Mucosa of rectum (tissue), 2 donors: ENCODE data around the gene SKAP2.

Source experiments
- H3K27ac ChIP-seq, 2 donors: one replicate each; pipeline ENCODE4 v1.7.0; 2013; ENCODE audit warnings: inconsistent platforms in 2 of 2, low read depth in 2 of 2, low read length in 2 of 2
- H3K27me3 ChIP-seq, 2 donors: one replicate each; pipeline ENCODE4 v1.7.0; 2013; ENCODE audit warnings: low read length in 2 of 2; ENCODE audit not compliant: control insufficient read depth in 2 of 2, insufficient read depth in 2 of 2
- H3K36me3 ChIP-seq, 2 donors: one replicate each; pipeline ENCODE4 v1.7.0; 2013; ENCODE audit warnings: low read length in 2 of 2; ENCODE audit not compliant: control insufficient read depth in 2 of 2, insufficient read depth in 2 of 2
- H3K4me1 ChIP-seq, 2 donors: one replicate each; pipeline ENCODE4 v1.7.0; 2013; ENCODE audit warnings: low read length in 2 of 2, mild to moderate bottlenecking in 1 of 2; ENCODE audit not compliant: control insufficient read depth in 2 of 2, insufficient read depth in 2 of 2
- H3K4me3 ChIP-seq, 2 donors: one replicate each; pipeline ENCODE4 v1.7.0; 2013; ENCODE audit warnings: low read length in 2 of 2
- H3K9ac ChIP-seq, 2 donors: one replicate each; pipeline ENCODE4 v1.7.0; 2013; ENCODE audit warnings: low read length in 2 of 2, low read depth in 1 of 2, mild to moderate bottlenecking in 1 of 2
- H3K9me3 ChIP-seq, 2 donors: one replicate each; pipeline ENCODE4 v1.7.0; 2013; ENCODE audit warnings: low read length in 2 of 2; ENCODE audit not compliant: control insufficient read depth in 2 of 2
- donor health status: healthy.
- donor health status: Normal muscosa, but diverticular disease.

SKAP2 gene

GRCh38 chr7:26880852-26881251, 16.5 kb upstream of the SKAP2 start:
- Histone ChIP-seq H3K27me3 (no peaks in the 10 kb centered on the region), H3K36me3 (no peaks in the 10 kb centered on the region), H3K4me1 (no peaks in the 10 kb centered on the region), H3K27ac (no peak overlapping the region), H3K4me3 (no peak overlapping the region), H3K9ac (no peak overlapping the region), H3K9me3 (peaks cover 0 to 2% of the 10 kb centered on the region in 2 donors)

DNA sequence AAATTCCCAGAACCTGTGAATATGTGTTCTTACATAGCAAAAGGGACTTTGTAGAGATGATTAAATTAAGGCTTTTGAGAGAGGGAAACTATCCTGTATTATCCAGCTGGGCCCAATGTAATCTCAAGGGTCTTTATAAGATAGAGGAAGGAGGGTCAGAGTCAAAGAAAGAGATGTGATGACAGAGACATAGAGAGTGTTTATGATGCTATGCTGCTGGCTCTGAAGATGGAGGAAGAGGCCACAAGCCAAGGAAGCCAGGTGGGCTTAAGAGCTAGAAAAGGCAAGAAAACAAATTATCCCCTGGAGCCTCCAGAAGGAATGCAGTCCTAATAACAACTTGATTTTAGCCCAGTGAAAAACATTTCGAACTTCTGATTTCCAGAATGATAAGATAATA, 15.3 kb upstream of the SKAP2 start:
- Histone ChIP-seq H3K4me1 (no peaks in the 10 kb centered on the region), H3K9me3 (peaks cover 0 to 2% of the 10 kb centered on the region in 2 donors), H3K27me3 (no peaks in the 10 kb centered on the region), H3K36me3 (no peaks in the 10 kb centered on the region), H3K27ac (no peak overlapping the region), H3K9ac (no peak overlapping the region), H3K4me3 (no peak overlapping the region)

DNA sequence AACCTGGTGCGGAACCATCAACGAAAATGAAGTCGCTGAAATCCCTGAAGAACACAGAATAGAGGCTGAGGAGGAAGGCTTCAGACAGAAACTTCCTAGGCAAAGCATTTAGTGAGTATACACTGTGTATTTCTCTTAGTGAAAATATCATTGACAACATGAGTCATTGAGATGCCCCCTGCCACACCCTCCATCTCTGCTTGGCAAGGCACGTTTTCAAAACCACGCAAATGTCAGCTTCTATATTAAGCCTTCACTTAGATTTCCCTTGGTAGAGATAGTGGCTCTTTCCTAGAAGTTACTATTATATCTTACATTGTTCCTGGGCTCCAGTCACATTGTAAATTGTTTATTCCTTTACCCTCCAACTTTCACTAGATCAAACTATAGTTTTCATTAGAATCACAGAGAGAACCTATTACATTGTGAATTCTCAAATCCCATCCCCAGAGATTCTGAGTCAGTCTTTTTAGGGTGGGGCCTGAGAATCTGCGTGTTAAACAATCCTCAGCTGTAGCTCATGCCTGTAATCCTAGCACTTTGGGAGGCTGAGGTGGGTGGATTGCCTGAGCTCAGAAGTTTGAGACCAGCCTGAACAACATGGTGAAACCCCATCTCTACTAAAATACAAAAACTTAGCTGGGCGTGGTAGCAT, 4.6 kb upstream of the SKAP2 start:
- H3K4me3 ChIP-seq = no peak overlapping the region
- H3K27ac ChIP-seq = no peak overlapping the region
- H3K4me1 ChIP-seq = no peaks in the 10 kb centered on the region
- no peaks in the 10 kb centered on the region for H3K9me3 ChIP-seq
- H3K9ac ChIP-seq = no peak overlapping the region
- no peaks in the 10 kb centered on the region for H3K27me3 ChIP-seq
- no peaks in the 10 kb centered on the region for H3K36me3 ChIP-seq

DNA sequence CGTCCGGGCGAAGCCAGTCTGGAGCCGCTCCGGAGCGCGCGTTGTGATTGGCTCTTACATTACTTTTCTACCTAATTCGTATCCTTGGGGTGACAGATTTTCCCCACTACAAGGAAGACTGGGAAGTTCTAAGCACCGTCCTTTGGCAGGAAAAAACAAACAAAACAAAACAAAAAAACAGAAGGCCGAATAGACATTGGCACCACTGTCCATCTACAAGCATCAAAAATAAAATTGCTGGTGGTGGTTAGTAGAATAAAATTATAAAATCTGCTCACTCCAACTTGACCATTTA, 651 bp upstream of the SKAP2 start:
- H3K4me3 ChIP-seq = peak overlapping the region; percentile 83 to 99
- peak overlapping the region; percentile 91 to 96 for H3K9ac ChIP-seq
- H3K4me1 ChIP-seq = peaks cover 10 to 12% of the 10 kb centered on the region in 2 donors
- no peaks in the 10 kb centered on the region for H3K27me3 ChIP-seq
- peak overlapping the region; percentile 98 to 99 for H3K27ac ChIP-seq
- H3K36me3 ChIP-seq = no peaks in the 10 kb centered on the region
- no peaks in the 10 kb centered on the region for H3K9me3 ChIP-seq

GRCh38 chr7:26863518-26864308, 677 bp downstream of the SKAP2 start:
- H3K4me1 ChIP-seq = peaks cover 15 to 22% of the 10 kb centered on the region in 2 donors
- H3K9ac ChIP-seq = peak overlapping the region; percentile 90 to 96
- H3K27ac ChIP-seq = peak overlapping the region; percentile 98 to 99
- no peaks in the 10 kb centered on the region for H3K9me3 ChIP-seq
- no peaks in the 10 kb centered on the region for H3K36me3 ChIP-seq
- no peaks in the 10 kb centered on the region for H3K27me3 ChIP-seq
- peak overlapping the region; percentile 83 to 99 for H3K4me3 ChIP-seq

GRCh38 chr7:26862834-26863233, 1.6 kb downstream of the SKAP2 start:
- Histone ChIP-seq H3K36me3 (no peaks in the 10 kb centered on the region), H3K27me3 (no peaks in the 10 kb centered on the region), H3K9me3 (no peaks in the 10 kb centered on the region), H3K4me3 (peak overlapping the region; percentile 83 to 99), H3K4me1 (peaks cover 22 to 30% of the 10 kb centered on the region in 2 donors), H3K27ac (peak overlapping the region; percentile 98 to 99), H3K9ac (peak overlapping the region; percentile 27 to 96)

- Histone ChIP-seq H3K27me3 (no peaks in the 10 kb centered on the region), H3K27ac (no peak overlapping the region), H3K4me3 (no peak overlapping the region), H3K4me1 (peaks cover 23 to 39% of the 10 kb centered on the region in 2 donors), H3K36me3 (no peaks in the 10 kb centered on the region), H3K9me3 (no peaks in the 10 kb centered on the region), H3K9ac (no peak overlapping the region)
Observed at GRCh38 chr7:26861050-26861449, 3.3 kb downstream of the SKAP2 start.

DNA sequence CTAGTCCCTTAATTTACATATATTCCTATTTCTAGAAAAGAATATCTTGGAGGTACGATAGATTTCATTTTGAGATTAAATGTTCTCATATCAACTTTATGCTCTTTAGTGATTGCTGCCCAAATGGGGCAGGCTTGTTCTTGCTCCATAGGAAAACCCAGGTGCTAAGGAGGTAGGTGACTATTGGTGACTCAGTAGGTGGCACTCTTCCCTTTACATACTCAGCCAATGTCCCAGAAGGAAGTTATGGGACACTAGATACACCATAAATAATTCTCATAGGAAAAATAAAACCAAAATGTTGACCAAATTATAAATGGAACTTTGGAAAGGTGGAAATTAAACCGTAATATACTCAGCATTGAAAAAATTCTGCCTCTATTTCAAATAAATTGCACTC, 4.0 kb downstream of the SKAP2 start:
- Histone ChIP-seq H3K27me3 (no peaks in the 10 kb centered on the region), H3K4me3 (no peak overlapping the region), H3K9ac (no peak overlapping the region), H3K27ac (no peak overlapping the region), H3K9me3 (no peaks in the 10 kb centered on the region), H3K36me3 (no peaks in the 10 kb centered on the region), H3K4me1 (peaks cover 23 to 39% of the 10 kb centered on the region in 2 donors)

- no peaks in the 10 kb centered on the region for H3K27me3 ChIP-seq
- no peak overlapping the region for H3K4me3 ChIP-seq
- no peak overlapping the region for H3K9ac ChIP-seq
- H3K4me1 ChIP-seq = peaks cover 23 to 39% of the 10 kb centered on the region in 2 donors
- no peaks in the 10 kb centered on the region for H3K9me3 ChIP-seq
- H3K36me3 ChIP-seq = no peaks in the 10 kb centered on the region
- H3K27ac ChIP-seq = peak overlapping the region; percentile 84 to 85
Observed at GRCh38 chr7:26859720-26860119, 4.7 kb downstream of the SKAP2 start.

- peak overlapping the region; percentile 84 to 85 for H3K27ac ChIP-seq
Observed at GRCh38 chr7:26858735-26859134, 5.7 kb downstream of the SKAP2 start.

More at GRCh38 chr7:26858735-26859134, 5.7 kb downstream of the SKAP2 start:
- Histone ChIP-seq H3K4me3 (peak overlapping the region in 1 of 2 donors; percentile 56), H3K27me3 (no peaks in the 10 kb centered on the region), H3K9me3 (no peaks in the 10 kb centered on the region), H3K4me1 (peaks cover 23 to 39% of the 10 kb centered on the region in 2 donors), H3K9ac (peak overlapping the region; percentile 41 to 81), H3K36me3 (no peaks in the 10 kb centered on the region)
